GM12864 (cell line): ENCODE data around the gene SOX10.

Experiments used
- DNase-seq: peaks from one replicate; pipeline ENCODE4 v3.0.0-alpha.2; 2011; ENCODE audit warnings: low read depth
- H3K4me3 ChIP-seq: 2 replicates; pipeline ENCODE4 v1.5.1; 2011; ENCODE audit warnings: mild to moderate bottlenecking, low read depth, low read length, control low read depth
- CTCF ChIP-seq: IDR thresholded peaks from 2 replicates; pipeline ENCODE4 v1.5.1; 2011; ENCODE audit warnings: low read depth, mild to moderate bottlenecking, moderate library complexity, low read length, control low read depth, inconsistent platforms; ENCODE audit errors: missing control alignments

SOX10 gene

GRCh38 chr22:37991731-37992442 lies 7.5 kb upstream of the SOX10 start:
- no peak overlapping the region for H3K4me3 ChIP-seq
- TF ChIP-seq CTCF = no peak
- DNase-seq = no peak

GRCh38 chr22:37990862-37991261 lies 6.5 kb upstream of the SOX10 start:
- H3K4me3 ChIP-seq = no peak overlapping the region
- no peak for DNase-seq
- TF ChIP-seq CTCF = no peak

GRCh38 chr22:37990301-37990700 lies 5.9 kb upstream of the SOX10 start:
- TF ChIP-seq CTCF = no peak
- no peak overlapping the region for H3K4me3 ChIP-seq
- DNase-seq = no peak

GRCh38 chr22:37989146-37990045 lies 5.0 kb upstream of the SOX10 start:
- no peak for DNase-seq
- TF ChIP-seq CTCF = no peak

GRCh38 chr22:37986371-37986770 lies 2.0 kb upstream of the SOX10 start:
- no peak for TF ChIP-seq CTCF
- no peak for DNase-seq
- H3K4me3 ChIP-seq = no peak overlapping the region

More at GRCh38 chr22:37989146-37990045, 5.0 kb upstream of the SOX10 start:
- no peak overlapping the region for H3K4me3 ChIP-seq

- no peak overlapping the region for H3K4me3 ChIP-seq
- TF ChIP-seq CTCF = no peak
- no peak for DNase-seq
Observed at GRCh38 chr22:37985751-37986281, 1.5 kb upstream of the SOX10 start.
